GM10266 (cell line): ENCODE results near the gene ETV7.

Experiments
- DNase-seq: peaks from one replicate; pipeline ENCODE4 v3.0.0; 2012; ENCODE audit errors: extremely low spot score
- CTCF ChIP-seq: IDR thresholded peaks from 2 replicates; pipeline ENCODE4 v1.5.1; 2012; ENCODE audit warnings: mild to moderate bottlenecking, low read depth; ENCODE audit not compliant: control insufficient read depth, insufficient read depth; ENCODE audit errors: missing control alignments

The ETV7 gene

GRCh38 chr6:36333171-36333895 lies 54.1 kb downstream of the ETV7 start:
- no peak for TF ChIP-seq CTCF
- DNase-seq: no peak

GRCh38 chr6:36331381-36331780 lies 56.1 kb downstream of the ETV7 start:
- TF ChIP-seq CTCF: no peak
- no peak for DNase-seq

- no peak for DNase-seq
- no peak for TF ChIP-seq CTCF
These were observed 57.1 kb downstream of the ETV7 start for GRCh38 chr6:36330366-36330765.

- no peak for TF ChIP-seq CTCF
- no peak for DNase-seq
These were observed 57.6 kb downstream of the ETV7 start for GRCh38 chr6:36329798-36330291.

- DNase-seq: no peak
- TF ChIP-seq CTCF: no peak
These were observed 58.9 kb downstream of the ETV7 start for GRCh38 chr6:36328600-36328999.

GRCh38 chr6:36327919-36328236 lies 59.6 kb downstream of the ETV7 start:
- no peak for TF ChIP-seq CTCF
- no peak for DNase-seq

GRCh38 chr6:36327226-36327918 lies 60.1 kb downstream of the ETV7 start:
- no peak for DNase-seq
- TF ChIP-seq CTCF: no peak
